OCI-LY1 (cell line): ENCODE data around the gene CRYAA.
"Not testable (repeated sequence)": the region's sequence is repeated elsewhere in the genome, so short reads cannot be mapped to it uniquely, and the experiment has no call there.

Experiments
- EZH2 ChIP-seq: fragments of 200-600 bp; sonication (generic), shearing (Covaris generic); IDR thresholded peaks from 2 replicates; pipeline ENCODE4 v1.8.0; 2017; ENCODE audit warnings: borderline replicate concordance, mixed run types, mild to moderate bottlenecking, antibody characterized with exemption, low read length, moderate library complexity, mixed read lengths
- TF ChIP-seq, protein P1 (sequence below): fragments of 200-600 bp; sonication (generic), shearing (Covaris generic); IDR thresholded peaks from 2 replicates; pipeline ENCODE4 v1.5.1; 2017; ENCODE audit warnings: mild to moderate bottlenecking, antibody characterized with exemption, low read length, moderate library complexity, mixed read lengths

GRCh38 chr21:43153601-43154000, 15.2 kb upstream of the CRYAA start:
- TF ChIP-seq, protein P1, sequence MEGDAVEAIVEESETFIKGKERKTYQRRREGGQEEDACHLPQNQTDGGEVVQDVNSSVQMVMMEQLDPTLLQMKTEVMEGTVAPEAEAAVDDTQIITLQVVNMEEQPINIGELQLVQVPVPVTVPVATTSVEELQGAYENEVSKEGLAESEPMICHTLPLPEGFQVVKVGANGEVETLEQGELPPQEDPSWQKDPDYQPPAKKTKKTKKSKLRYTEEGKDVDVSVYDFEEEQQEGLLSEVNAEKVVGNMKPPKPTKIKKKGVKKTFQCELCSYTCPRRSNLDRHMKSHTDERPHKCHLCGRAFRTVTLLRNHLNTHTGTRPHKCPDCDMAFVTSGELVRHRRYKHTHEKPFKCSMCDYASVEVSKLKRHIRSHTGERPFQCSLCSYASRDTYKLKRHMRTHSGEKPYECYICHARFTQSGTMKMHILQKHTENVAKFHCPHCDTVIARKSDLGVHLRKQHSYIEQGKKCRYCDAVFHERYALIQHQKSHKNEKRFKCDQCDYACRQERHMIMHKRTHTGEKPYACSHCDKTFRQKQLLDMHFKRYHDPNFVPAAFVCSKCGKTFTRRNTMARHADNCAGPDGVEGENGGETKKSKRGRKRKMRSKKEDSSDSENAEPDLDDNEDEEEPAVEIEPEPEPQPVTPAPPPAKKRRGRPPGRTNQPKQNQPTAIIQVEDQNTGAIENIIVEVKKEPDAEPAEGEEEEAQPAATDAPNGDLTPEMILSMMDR, result not testable (repeated sequence)
- TF ChIP-seq EZH2, result not testable (repeated sequence)
